GM21367 (cell line): ENCODE measurements around the gene CPPED1.

Source experiments
- ATAC-seq: cut with Tn5 transposase; IDR thresholded peaks from one replicate; pipeline ENCODE4 v1.9.1; 2021; ENCODE audit not compliant: unreplicated experiment

The CPPED1 gene

GRCh38 chr16:12653820-12654392 lies 149.8 kb downstream of the CPPED1 start:
- no peak for ATAC-seq

- no peak for ATAC-seq
Observed at GRCh38 chr16:12652924-12653323, 150.8 kb downstream of the CPPED1 start.

GRCh38 chr16:12651765-12652512 lies 151.7 kb downstream of the CPPED1 start:
- no peak for ATAC-seq

GRCh38 chr16:12649356-12649755 lies 154.3 kb downstream of the CPPED1 start:
- ATAC-seq: no peak

- no peak for ATAC-seq
Observed at GRCh38 chr16:12646490-12647274, 157.0 kb downstream of the CPPED1 start.

- ATAC-seq: no peak
Observed at GRCh38 chr16:12646098-12646489, 157.6 kb downstream of the CPPED1 start.

- no peak for ATAC-seq
Observed at GRCh38 chr16:12643034-12643455, 160.6 kb downstream of the CPPED1 start.

- ATAC-seq: no peak
Observed at GRCh38 chr16:12639044-12639443, 164.6 kb downstream of the CPPED1 start.

GRCh38 chr16:12637002-12637401 lies 166.7 kb downstream of the CPPED1 start:
- no peak for ATAC-seq

- no peak for ATAC-seq
Observed at GRCh38 chr16:12629271-12629670, 174.4 kb downstream of the CPPED1 start.

- ATAC-seq: no peak
Observed at GRCh38 chr16:12628536-12628935, 175.2 kb downstream of the CPPED1 start.

- ATAC-seq: no peak
Observed at GRCh38 chr16:12627394-12627793, 176.3 kb downstream of the CPPED1 start.

GRCh38 chr16:12626411-12626810 lies 177.3 kb downstream of the CPPED1 start:
- ATAC-seq: no peak

GRCh38 chr16:12625716-12626115 lies 178.0 kb downstream of the CPPED1 start:
- ATAC-seq: no peak

- no peak for ATAC-seq
Observed at GRCh38 chr16:12625068-12625467, 178.6 kb downstream of the CPPED1 start.

- ATAC-seq: no peak
Observed at GRCh38 chr16:12620150-12620549, 183.5 kb downstream of the CPPED1 start.

GRCh38 chr16:12618515-12618914 lies 185.2 kb downstream of the CPPED1 start:
- ATAC-seq: no peak

- no peak for ATAC-seq
Observed at GRCh38 chr16:12617401-12617819, 186.3 kb downstream of the CPPED1 start.

- ATAC-seq: no peak
Observed at GRCh38 chr16:12614662-12615278, 188.9 kb downstream of the CPPED1 start.

GRCh38 chr16:12613992-12614661 lies 189.6 kb downstream of the CPPED1 start:
- ATAC-seq: no peak
